Measurements from ENCODE around the gene SIK3. TPM values are rescaled to one million over a fixed set of nuclear protein-coding genes. Genes with fewer than 3 reads are reported as not detected.
"Not testable (repeated sequence)": the region's sequence is repeated elsewhere in the genome, so short reads cannot be mapped to it uniquely, and the experiment has no call there.

SIK3 gene
- total RNA-seq, 1 donor from 2014 or later: 32.0 TPM

DNA sequence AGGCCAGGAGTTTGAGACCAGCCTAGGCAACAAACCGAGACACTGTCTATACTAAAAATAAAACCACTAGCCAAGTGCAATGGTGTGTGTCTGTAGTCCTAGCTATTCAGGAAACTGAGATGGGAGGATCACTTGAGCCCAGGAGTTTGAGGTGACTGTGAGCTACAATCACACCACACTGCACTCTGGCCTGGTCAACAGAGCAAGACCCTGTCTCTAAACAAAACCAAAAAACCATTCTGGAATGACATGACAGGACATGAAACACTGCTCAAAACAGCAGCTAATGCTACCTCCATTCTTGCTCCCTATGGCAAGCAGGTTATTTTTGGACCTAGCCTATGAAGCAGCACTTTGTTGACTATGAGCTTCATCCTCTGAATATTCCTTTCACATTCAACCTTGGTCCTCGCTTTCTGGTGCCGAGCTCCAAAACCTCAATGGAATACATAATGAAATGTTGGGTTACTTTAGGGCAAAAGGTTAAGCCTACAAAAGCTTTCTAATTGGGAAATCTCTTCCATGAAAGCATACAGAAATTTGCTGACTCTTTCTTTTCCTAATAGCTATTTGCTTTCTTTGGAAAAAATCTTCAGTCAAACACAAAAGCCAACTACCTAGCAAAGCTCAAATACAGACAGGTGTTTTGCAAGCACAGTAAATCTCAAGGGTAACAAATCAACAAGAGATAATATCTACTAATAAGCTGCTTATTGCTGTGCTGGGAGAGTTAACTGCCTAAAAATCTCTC lies 21.1 kb downstream of the SIK3 start:
- no peak for DNase-seq

GRCh38 chr11:117075186-117075585 lies 23.0 kb downstream of the SIK3 start:
- DNase-seq: no peak

DNA sequence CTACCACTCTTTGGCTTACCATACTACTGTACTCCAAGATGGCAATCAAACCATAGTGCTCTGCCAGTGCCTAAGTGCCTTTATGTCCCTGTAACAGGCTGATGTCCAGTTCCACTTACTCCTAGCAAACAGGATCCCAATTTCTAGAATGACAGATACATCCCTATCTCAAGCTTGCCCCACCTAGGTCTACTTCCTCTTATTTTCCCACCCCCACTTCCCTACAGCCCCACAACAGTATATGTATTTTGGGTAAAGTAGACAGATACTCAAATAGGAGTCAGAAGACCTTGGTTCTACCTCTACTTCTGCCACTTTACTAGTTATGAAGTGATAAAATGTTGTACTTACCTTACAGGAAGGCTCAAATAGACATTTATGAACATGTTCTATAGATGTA lies 24.1 kb downstream of the SIK3 start:
- no peak for DNase-seq

GRCh38 chr11:117073539-117073938 lies 24.7 kb downstream of the SIK3 start:
- DNase-seq: no peak

DNA sequence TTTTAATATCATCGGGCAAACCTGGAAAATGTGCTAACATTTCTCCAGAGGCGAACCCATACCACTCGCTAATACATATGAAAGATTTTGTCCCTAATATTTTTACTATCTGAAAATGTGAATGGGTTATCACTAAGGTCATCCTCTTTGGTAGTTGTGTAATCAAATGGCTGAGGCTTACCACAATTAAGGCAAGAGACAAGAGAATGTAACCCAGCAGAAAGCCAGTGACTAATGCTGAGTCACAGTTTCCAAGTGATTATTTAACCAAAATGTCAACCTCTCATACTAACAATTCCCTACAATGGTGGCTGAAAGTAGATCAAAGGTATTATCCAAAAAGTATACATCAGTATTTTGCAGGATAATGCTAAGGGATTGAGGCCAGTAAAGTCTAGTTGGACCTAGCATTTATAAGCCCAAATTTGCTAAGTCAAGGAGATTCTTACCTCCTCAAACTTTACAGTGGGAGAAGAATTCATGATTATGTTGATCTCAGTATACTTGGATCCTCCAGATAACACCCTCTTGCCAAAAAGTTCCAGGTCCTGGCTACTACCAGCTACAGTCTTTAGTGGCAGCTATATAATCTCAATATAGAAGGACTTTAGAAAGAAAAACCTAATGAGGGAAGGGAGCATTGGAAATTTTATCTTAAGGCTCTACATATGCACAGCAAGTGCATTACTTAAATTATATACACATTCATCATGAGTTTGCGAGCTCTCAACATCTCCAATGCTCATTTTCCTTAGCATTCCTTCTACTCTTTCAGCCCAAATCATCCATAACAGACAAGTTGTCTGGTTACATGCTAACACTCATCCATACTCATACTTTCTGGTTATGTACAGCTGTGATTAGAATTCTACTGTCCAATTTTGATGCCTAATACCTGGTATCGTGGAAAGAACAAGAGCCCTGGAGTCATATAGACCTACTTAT lies 25.4 kb downstream of the SIK3 start:
- no peak for DNase-seq

GRCh38 chr11:117071344-117071787 lies 26.9 kb downstream of the SIK3 start:
- peak; percentile 47 for DNase-seq

GRCh38 chr11:117070016-117070415 lies 28.2 kb downstream of the SIK3 start:
- DNase-seq: no peak

GRCh38 chr11:117068303-117068860 lies 29.8 kb downstream of the SIK3 start:
- no peak for DNase-seq

- no peak for DNase-seq
These were observed 31.3 kb downstream of the SIK3 start for GRCh38 chr11:117066959-117067358.

DNA sequence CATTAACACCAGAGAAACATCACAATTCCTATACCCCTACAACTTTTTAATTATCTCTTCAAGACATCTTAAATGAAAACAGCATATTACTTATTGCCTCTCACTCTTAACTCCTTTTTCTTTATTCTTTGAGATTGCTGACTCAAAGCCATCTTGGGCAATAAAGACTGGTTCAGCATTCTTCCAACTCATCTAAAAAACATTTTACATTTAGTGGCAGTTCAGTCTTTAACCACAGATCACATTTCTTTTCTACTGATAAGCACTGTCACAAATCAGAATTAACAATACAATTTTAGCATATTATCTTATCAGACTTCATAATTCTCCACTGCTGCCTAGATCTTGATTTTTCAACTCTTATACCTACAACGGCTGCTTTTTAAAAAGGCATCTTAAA lies 34.0 kb downstream of the SIK3 start:
- DNase-seq: no peak

DNA sequence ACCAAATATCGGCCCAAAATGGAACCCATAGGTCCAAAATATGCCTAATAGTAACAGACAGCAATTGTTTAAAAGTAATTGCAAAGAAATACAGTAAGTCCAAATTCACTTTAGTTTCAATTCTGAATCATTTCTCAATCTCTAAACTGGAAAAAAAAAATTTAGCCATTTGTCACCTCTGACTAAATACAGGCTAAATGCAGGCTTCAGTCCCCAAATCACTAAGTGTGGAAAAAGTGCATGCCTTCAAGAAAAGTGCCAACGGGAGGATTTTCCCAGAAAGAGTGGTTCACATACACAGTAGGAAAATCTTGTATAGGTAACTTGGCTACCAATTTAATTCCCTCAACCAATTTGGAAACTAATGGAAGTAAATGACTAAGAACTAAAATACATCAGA lies 35.7 kb downstream of the SIK3 start:
- no peak for DNase-seq

DNA sequence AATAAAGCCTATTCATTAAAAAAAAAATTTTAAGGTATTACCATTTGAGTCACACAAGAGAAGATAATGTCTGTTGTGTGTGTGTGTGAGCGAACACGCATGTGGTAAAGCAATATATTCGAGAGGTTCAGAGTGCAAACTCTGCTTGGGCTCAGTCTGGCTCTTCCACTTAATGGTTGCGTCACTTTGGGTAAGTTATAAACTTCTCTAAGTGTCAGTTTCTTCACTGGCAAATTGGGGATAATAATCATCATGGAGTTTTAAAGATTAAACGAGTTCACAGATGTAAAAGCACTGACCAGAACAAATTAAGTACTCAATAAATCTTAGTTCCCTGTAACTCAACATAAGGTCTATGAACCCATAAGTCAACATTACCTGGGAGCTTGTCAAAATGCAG lies 37.0 kb downstream of the SIK3 start:
- no peak for DNase-seq

DNA sequence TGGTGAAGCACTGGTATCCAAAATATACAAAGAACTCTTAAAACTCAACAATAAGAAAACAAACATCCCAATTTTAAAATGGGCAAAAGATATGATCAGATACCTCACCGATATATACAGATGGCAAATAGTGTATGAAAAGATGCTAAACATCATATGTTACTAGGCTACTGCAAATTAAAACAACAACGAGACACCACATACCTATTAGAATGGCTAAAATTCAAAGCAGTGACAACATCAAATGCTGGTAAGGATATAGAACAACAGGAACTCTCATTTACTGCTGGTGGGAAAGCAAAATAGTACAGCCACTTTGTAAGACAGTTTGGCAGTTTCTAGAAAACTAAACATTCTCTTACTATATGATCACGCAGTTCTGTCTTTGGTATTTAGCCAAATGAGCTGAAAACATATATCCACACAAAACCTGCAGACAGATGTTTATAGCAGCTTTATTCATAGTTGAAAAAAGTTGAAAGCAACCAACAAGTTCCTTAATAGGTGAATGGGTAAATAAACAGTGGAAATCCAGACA lies 38.5 kb downstream of the SIK3 start:
- DNase-seq: peak; percentile 50

GRCh38 chr11:117058761-117059261 lies 39.4 kb downstream of the SIK3 start:
- DNase-seq: peak; percentile 29

- DNase-seq: no peak
These were observed 40.5 kb downstream of the SIK3 start for GRCh38 chr11:117057727-117058126.

DNA sequence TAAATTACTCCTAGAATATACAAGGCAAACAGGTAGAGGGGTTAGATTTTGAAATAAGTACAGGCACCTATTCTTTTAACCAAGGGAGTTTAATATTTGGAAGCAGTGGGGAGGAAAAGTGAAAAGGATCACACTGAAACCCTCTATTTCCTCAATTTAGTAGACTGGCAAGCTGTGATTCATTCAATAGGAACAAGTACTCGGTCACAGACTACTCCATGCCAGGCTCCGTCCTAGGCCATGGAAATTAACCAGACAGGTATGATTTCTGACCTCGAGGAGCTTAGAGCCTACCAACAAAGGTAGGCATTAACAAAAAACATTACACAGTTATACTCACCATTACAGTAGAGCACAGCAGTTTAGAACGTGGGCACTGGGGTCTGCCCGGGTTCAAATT lies 40.9 kb downstream of the SIK3 start:
- no peak for DNase-seq

GRCh38 chr11:117055469-117055868 lies 42.8 kb downstream of the SIK3 start:
- no peak for DNase-seq

DNA sequence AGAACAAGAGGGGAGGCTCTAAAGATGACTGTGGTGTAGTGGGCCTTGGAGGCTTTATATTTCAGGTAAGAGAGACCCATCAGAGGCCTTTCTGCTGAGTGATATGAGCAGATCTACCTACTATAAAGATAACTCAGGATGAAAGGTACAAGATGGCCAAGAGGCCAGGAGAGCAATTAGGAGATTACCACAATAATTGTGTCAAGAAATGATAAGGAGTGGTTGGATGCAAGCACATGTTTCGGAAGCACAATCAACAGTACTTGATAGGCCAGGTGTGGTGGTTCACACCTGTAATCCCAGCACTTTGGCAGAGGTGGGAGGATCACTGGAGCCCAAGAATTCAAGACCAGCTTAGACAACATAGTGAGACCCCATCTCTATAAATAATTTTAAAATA lies 43.8 kb downstream of the SIK3 start:
- DNase-seq: no peak

DNA sequence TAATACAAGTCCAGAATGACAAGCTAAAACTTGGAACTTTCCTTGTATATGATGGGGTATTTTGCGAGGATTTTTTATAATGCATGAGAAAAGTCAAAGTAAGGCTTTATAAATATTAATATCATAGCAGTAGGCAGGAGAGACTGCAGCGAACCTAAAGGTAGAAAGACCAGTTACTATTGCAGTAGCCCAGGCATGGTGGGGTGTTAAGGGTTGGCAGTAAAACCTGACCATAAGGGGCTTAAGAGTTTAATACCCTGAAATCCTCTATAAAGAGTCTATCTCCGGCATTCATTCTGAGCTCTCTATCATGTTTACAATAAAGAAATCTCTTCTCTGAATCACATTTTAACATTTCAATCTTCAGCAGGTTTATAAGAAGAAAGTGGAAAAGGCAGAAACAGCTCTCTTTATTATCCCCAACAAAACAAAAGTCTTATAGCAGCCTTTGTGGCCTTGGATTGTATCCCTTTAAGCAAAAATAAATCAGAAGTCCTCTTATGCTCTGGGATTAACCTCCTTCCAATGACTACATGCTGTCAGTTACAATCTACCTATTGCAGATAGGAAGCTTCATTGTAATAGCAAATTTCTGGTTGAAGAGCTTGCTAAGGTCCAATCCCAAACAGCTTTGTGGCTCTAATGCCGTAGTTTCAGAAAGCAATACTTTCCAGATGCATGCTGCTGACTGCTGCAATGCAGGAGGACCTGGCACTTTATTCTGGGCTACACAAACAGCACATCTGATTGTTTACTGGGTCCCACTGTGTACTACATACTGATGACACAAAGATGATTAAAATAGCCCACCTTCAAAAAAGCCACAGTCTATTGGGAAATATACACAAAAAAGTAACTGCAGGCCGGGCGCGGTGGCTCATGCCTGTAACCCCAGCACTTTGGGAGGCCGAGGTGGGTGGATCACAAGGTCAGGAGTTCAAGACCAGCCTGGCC lies 45.8 kb downstream of the SIK3 start:
- no peak for DNase-seq

GRCh38 chr11:117050121-117050520 lies 48.1 kb downstream of the SIK3 start:
- not testable (repeated sequence) for DNase-seq

DNA sequence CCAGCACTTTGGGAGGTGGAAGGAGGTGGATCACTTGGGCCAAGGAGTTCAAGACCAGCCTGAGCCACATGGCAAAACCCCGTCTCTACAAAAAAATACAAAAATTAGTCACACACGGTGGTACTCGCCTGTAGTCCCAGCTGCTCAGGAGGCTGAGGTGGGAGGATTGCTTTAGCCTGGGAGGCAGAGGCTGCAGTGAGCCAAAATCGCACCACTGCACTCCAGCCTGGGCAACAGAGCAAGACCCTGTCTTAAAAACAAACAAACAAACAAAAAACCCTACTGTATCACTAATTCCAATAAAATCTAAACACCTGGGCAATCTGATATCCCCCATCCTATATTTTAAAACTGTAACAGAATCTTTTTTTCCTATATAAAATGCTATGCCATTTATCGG lies 51.6 kb downstream of the SIK3 start:
- DNase-seq: not testable (repeated sequence)

All from tongue (tissue), 2 donors.